Suprapubic skin (tissue), 4 donors: Measurements from ENCODE around the gene SPDYE11. TPM values are rescaled to one million over a fixed set of nuclear protein-coding genes. Genes with fewer than 3 reads are reported as not detected.
A peak's percentile ranks its signal among the peaks of the same experiment; 100 is the strongest.
"Not testable (repeated sequence)": the region's sequence is repeated elsewhere in the genome, so short reads cannot be mapped to it uniquely, and the experiment has no call there.

Source experiments
- DNase-seq, 2 donors: peaks; one replicate each; pipeline ENCODE4 v3.0.0-alpha.2; 2019; ENCODE audit warnings: low spot score in 2 of 2
- H3K27ac ChIP-seq: fragments of 200-600 bp; sonication (generic); one replicate; pipeline ENCODE4 v1.5.1; 2019
- H3K27me3 ChIP-seq: fragments of 200-600 bp; sonication (generic); one replicate; pipeline ENCODE4 v1.5.1; 2019
- H3K36me3 ChIP-seq: fragments of 200-600 bp; sonication (generic); one replicate; pipeline ENCODE4 v1.5.1; 2019
- H3K4me1 ChIP-seq: fragments of 200-600 bp; sonication (generic); one replicate; pipeline ENCODE4 v1.5.1; 2019
- H3K4me3 ChIP-seq: fragments of 200-600 bp; sonication (generic); one replicate; pipeline ENCODE4 v1.5.1; 2019; ENCODE audit warnings: mild to moderate bottlenecking
- H3K9me3 ChIP-seq: fragments of 200-600 bp; sonication (generic); one replicate; pipeline ENCODE4 v1.5.1; 2019
- POLR2A ChIP-seq, 2 donors: fragments of 450-650 bp; IDR thresholded peaks; one replicate each; pipeline ENCODE4 v1.6.1; 2017; ENCODE audit warnings: antibody characterized with exemption in 2 of 2, mild to moderate bottlenecking in 2 of 2, moderate library complexity in 2 of 2
- POLR2AphosphoS5 ChIP-seq, 3 donors: sonication (generic); formaldehyde crosslinking; IDR thresholded peaks; one replicate each; pipeline ENCODE4 v1.6.1; 2017; ENCODE audit warnings: antibody characterized with exemption in 3 of 3
- WGBS: methylation state at CpG from one replicate; pipeline ENCODE4 v1.1.5; 2018; 5-methylcytosine and 5-hydroxymethylcytosine counted together
- total RNA-seq, 4 donors: library from RNA; depleted of rRNA; stranded (reverse); fragments of >200 nt; gene quantifications; one replicate each; pipeline ENCODE4 v1.1.0, GENCODE V29; 2016

The SPDYE11 gene
- total RNA-seq: not detected

GRCh38 chr7:73057811-73058210 lies at the start of gene SPDYE11:
TSS of gene SPDYE11 (minus strand) at chr7:73057911. CDS start at chr7:73056111, 1,800 bp downstream.
- H3K9me3 ChIP-seq, H3K27me3 ChIP-seq, DNase-seq, H3K4me3 ChIP-seq, H3K36me3 ChIP-seq, H3K27ac ChIP-seq, H3K4me1 ChIP-seq: not testable (repeated sequence)
- no CpG with 5 or more reads among the region's 8 CpGs for WGBS

GRCh38 chr7:73085938-73086337 lies 28.2 kb upstream of the SPDYE11 start, which contains the start of gene SPDYE9:
TSS of gene SPDYE9 (minus strand) at chr7:73086038. CDS start at chr7:73084238, 1,800 bp downstream.
- not testable (repeated sequence) for H3K9me3 ChIP-seq, H3K4me1 ChIP-seq, DNase-seq, H3K36me3 ChIP-seq, H3K4me3 ChIP-seq, H3K27me3 ChIP-seq, H3K27ac ChIP-seq
- no CpG with 5 or more reads among the region's 8 CpGs for WGBS

GRCh38 chr7:73029666-73030065 lies 28.0 kb downstream of the SPDYE11 start, which contains the start of gene SPDYE8:
TSS of gene SPDYE8 (minus strand) at chr7:73029766. CDS start at chr7:73027966, 1,800 bp downstream.
- H3K4me3 ChIP-seq, H3K4me1 ChIP-seq, H3K9me3 ChIP-seq, H3K27me3 ChIP-seq, H3K36me3 ChIP-seq, DNase-seq, H3K27ac ChIP-seq: not testable (repeated sequence)
- no CpG with 5 or more reads among the region's 8 CpGs for WGBS

- H3K27me3 ChIP-seq, H3K27ac ChIP-seq, H3K36me3 ChIP-seq, H3K4me1 ChIP-seq, H3K9me3 ChIP-seq: not testable (repeated sequence)
- WGBS: 15% methylated on average over 10 of the region's 10 CpGs
- H3K4me3 ChIP-seq: peak overlapping the region; percentile 67
- peak; percentile 50 to 69 for DNase-seq
Observed at GRCh38 chr7:73006491-73006890, 51.2 kb downstream of the SPDYE11 start.

DNA sequence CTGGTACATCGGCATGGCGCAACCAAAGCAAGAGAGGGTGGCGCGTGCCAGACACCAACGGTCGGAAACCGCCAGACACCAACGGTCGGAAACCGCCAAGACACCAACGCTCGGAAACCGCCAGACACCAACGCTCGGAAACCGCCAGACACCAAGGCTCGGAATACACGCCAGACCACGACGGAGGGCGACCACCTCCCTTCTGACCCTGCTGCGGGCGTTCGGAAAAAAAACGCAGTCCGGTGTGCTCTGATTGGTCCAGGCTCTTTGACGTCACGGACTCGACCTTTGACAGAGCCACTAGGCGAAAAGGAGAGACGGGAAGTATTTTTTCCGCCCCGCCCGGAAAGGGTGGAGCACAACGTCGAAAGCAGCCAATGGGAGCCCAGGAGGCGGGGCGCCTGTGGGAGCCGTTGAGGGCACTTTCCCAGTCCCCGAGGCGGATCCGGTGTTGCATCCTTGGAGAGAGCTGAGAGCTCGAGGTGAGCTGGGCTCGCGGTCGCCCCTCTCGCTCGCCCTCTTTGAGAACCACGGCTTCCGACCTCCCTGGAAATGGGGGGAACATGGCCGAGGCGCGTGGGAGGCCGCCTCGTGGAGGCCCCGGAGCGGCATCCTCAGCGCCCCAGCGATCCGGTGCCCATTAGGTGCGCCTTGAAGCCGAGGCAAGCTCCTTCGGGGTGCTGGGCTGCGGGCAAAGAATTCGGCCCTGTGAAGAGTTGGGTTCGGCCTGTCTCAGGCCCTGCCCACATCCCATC lies 51.8 kb downstream of the SPDYE11 start:
- TF ChIP-seq POLR2AphosphoS5 (IDR thresholded peaks at IDR 0.05) (peak in 2 of 3 donors; percentile 21 to 68), POLR2A (IDR thresholded peaks at IDR 0.05) (peak; percentile 58 to 76)
- H3K4me1 ChIP-seq, H3K36me3 ChIP-seq, H3K27me3 ChIP-seq, H3K9me3 ChIP-seq: not testable (repeated sequence)
- Histone ChIP-seq H3K27ac (peak overlapping the region; percentile 90), H3K4me3 (peak overlapping the region; percentile 67)
- peak; percentile 84 to 97 for DNase-seq
- WGBS: no CpG with 5 or more reads among the region's 66 CpGs

GRCh38 chr7:73005356-73005692 lies 52.4 kb downstream of the SPDYE11 start:
- not testable (repeated sequence) for H3K27me3 ChIP-seq, H3K9me3 ChIP-seq, H3K4me1 ChIP-seq, H3K36me3 ChIP-seq
- 0% methylated on average over 14 of the region's 30 CpGs for WGBS
- peak; percentile 77 to 80 for DNase-seq
- H3K27ac ChIP-seq: peak overlapping the region; percentile 90
- peak overlapping the region; percentile 67 for H3K4me3 ChIP-seq

GRCh38 chr7:72997887-72998468 lies 59.7 kb downstream of the SPDYE11 start:
- H3K27ac ChIP-seq, H3K4me1 ChIP-seq, H3K9me3 ChIP-seq, DNase-seq, H3K4me3 ChIP-seq, H3K27me3 ChIP-seq, H3K36me3 ChIP-seq: not testable (repeated sequence)
- WGBS: no CpG with 5 or more reads among the region's 11 CpGs

Other genes with a start within 250 kb of the SPDYE11 start
- 1 to 10 TPM; 1.4 to 5.5 (median 3.0) TPM for gene TYW1B, start 229.7 kb downstream of the SPDYE11 start, total RNA-seq
- 10 to 100 TPM; 23.4 to 38.2 (median 30.2) TPM for gene POM121, start 132.8 kb downstream of the SPDYE11 start, total RNA-seq
- gene TRIM74, start 88.4 kb downstream of the SPDYE11 start, total RNA-seq: not detected
- not detected for gene SPDYE8, start 28.1 kb downstream of the SPDYE11 start, total RNA-seq
- not detected for gene SPDYE9, start 28.1 kb upstream of the SPDYE11 start, total RNA-seq